AG09319 (cell line): Measurements from ENCODE around the gene RAP1GDS1.
"Not testable (repeated sequence)": the region's sequence is repeated elsewhere in the genome, so short reads cannot be mapped to it uniquely, and the experiment has no call there.

Source experiments
- DNase-seq: peaks from one replicate; pipeline ENCODE4 v3.0.0-alpha.2; 2010; ENCODE audit warnings: low read depth; ENCODE audit errors: extremely low read depth
- CTCF ChIP-seq: IDR thresholded peaks from 2 replicates; pipeline ENCODE4 v1.5.1; 2011; ENCODE audit warnings: low read depth, mild to moderate bottlenecking, inconsistent platforms, low read length, moderate library complexity

RAP1GDS1 gene

DNA sequence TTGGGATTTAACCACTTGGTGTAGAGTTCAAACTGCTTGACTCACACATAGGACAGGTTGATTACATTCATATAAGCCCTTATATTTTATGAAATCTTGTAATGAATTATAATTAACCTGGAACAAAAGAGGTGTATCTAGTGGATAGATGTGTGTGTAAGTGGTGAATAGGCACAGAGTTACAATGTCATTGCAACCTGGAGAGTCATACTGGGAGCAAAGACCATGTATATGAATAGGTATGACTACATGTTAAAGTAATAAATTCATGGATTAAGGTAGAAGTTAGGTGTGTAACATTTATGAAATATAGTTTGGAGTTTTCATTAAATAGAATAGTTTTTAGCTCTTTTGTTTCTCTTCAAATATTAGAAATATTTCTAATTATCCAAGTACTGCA is 26.1 kb downstream of the RAP1GDS1 start:
- DNase-seq: no peak
- no peak for TF ChIP-seq CTCF

DNA sequence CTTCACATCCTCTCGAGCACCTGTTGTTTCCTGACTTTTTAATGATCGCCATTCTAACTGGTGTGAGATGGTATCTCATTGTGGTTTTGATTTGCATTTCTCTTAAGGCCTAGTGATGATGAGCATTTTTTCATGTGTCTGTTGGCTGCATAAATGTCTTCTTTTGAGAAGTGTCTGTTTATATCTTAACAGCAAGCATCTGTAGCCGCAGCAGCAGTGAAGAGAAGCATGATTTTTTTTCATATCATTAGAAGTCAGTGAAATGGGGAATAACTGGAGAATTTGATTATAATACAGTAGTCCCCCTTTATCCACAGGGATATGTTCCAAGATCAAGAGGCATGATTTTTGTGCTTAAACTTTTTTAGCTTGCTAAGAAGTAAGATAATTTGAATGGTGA is 27.5 kb downstream of the RAP1GDS1 start:
- DNase-seq: not testable (repeated sequence)

DNA sequence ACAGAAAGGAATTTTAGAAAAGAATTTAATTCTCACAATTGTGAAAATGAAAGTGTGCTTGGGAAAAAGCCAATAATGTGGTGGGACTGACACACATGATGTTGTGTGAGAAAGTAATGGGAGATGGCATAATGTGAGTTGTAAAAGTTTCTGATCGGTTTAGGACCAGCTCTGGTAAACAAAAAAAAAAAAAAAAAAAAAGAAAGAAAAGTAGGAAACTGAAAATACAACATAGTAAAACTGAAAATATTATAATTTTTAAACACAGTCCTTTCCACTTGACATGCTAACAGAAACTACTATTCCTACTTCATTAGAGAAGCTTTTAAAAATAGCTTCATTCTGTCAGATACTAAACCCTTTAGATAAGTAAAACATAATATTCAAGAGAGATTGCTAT is 28.2 kb downstream of the RAP1GDS1 start:
- DNase-seq: no peak
- no peak for TF ChIP-seq CTCF

GRCh38 chr4:98290511-98290910 is 29.3 kb downstream of the RAP1GDS1 start:
- DNase-seq: peak; percentile 66
- no peak for TF ChIP-seq CTCF

DNA sequence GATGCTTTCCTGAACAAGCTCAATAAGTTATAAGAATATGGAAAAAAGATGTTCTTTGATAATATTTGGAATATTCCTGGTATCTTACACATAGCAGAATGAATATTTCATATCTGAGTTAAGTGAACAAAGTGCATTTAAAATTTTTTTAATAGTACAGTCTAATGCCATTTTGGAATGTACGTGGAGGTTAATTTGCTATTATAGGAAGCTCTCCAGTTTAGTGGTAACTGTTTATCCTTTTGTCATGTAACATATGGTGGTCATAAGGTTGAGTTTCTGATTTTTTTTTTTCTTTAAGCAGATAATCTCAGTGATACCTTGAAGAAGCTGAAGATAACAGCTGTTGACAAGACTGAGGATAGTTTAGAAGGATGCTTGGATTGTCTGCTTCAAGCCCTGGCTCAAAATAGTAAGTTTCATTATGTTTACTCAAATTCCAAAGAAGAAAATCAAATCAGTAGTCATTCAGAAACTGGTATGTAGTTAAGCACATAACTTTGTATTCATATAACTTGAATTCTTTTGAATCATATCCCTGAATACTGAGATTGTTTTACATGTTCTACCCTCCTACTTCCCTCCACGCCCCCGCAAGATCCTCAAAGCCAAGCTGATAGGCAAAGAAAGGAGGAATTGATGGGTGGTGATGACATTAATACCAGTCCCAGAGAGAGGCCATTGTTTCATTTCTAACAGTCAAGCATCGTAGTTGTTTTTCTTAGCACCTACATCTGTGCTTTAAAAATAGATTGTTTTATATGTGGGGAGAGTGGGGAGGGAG is 32.1 kb downstream of the RAP1GDS1 start:
- no peak for DNase-seq
- no peak for TF ChIP-seq CTCF

DNA sequence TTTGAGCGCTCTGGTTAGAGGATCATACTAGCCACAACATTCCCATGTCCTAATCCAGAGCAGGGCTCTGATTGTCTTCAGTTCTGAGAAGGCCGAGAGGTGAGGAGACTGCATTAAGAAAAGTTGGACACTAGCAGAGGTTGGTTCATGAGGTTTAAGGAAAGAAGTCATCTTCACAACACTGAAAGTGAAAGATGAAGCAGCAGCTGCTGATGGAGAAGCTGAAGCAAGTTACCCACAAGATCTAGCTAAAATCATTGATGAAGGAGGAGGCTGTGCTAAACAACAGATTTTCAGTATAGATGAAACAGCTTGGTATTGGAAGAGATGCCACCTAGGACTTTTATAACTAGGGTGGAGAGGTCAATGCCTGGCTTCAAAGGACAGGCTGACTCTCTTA is 36.8 kb downstream of the RAP1GDS1 start:
- DNase-seq: no peak
- no peak for TF ChIP-seq CTCF

DNA sequence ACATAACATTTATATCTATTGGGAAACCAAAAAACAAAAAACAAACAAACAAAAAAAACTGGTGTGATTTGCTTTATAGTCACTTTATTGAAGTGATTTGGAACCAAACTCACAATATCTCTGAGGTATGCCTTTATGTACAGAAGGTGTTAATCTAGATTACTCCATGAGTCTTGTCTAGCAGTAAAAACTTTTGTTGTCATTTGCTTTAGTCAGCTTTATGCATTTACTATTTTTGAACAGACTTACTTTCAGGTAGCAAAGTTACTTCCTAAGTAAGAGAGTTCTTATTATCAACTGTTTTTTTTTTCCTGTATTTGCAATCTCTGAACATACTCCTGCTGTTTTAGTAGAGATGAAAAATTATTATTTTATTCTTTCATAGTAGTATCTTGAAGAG is 39.5 kb downstream of the RAP1GDS1 start:
- TF ChIP-seq CTCF: no peak
- no peak for DNase-seq

GRCh38 chr4:98305576-98305975 is 44.4 kb downstream of the RAP1GDS1 start:
- TF ChIP-seq CTCF: no peak
- no peak for DNase-seq
